Mesenchymal stem cell (in vitro differentiated cells and primary cell): Measurements from ENCODE around the gene CKB.

Experiments used
- DNase-seq: peaks from one replicate; pipeline ENCODE4 v3.0.0-alpha.2; 2013
- H2AFZ ChIP-seq: one replicate; pipeline ENCODE4 v1.6.1; 2013; ENCODE audit warnings: low read depth, mild to moderate bottlenecking, control low read depth, inconsistent platforms, low read length, moderate library complexity
- H2AK5ac ChIP-seq: 2 replicates; pipeline ENCODE4 v1.6.1; 2013; ENCODE audit warnings: low read length, moderate library complexity, mild to moderate bottlenecking, inconsistent platforms; ENCODE audit not compliant: severe bottlenecking
- H2BK120ac ChIP-seq: one replicate; pipeline ENCODE4 v1.6.1; 2013; ENCODE audit warnings: low read depth, mild to moderate bottlenecking, inconsistent platforms, low read length, moderate library complexity
- H2BK12ac ChIP-seq, 2 experiments: one replicate each; pipeline ENCODE4 v1.6.1; 2013; ENCODE audit warnings: inconsistent platforms in 2 of 2, low read length in 2 of 2, mild to moderate bottlenecking in 2 of 2, moderate library complexity in 2 of 2, control low read depth in 1 of 2
- H2BK15ac ChIP-seq: one replicate; pipeline ENCODE4 v1.6.1; 2013; ENCODE audit warnings: mild to moderate bottlenecking, low read depth, inconsistent platforms; ENCODE audit not compliant: poor library complexity, severe bottlenecking
- H2BK5ac ChIP-seq: 2 replicates; pipeline ENCODE4 v1.6.1; 2013; ENCODE audit warnings: low read depth, mild to moderate bottlenecking, low read length, control low read depth, inconsistent platforms; ENCODE audit not compliant: poor library complexity, severe bottlenecking
- H3K14ac ChIP-seq, 2 experiments: one replicate each; pipeline ENCODE4 v1.6.1; 2013; ENCODE audit warnings: inconsistent platforms in 2 of 2, low read length in 2 of 2, control low read depth in 1 of 2, mild to moderate bottlenecking in 1 of 2, moderate library complexity in 1 of 2
- H3K18ac ChIP-seq, 2 experiments: one replicate each; pipeline ENCODE4 v1.6.1; 2013; ENCODE audit warnings: inconsistent platforms in 2 of 2, low read length in 2 of 2, control low read depth in 1 of 2, low read depth in 1 of 2, mild to moderate bottlenecking in 1 of 2
- H3K23ac ChIP-seq, 2 experiments: one replicate each; pipeline ENCODE4 v1.6.1; 2013; ENCODE audit warnings: inconsistent platforms in 2 of 2, low read length in 2 of 2, mild to moderate bottlenecking in 2 of 2, moderate library complexity in 2 of 2, control low read depth in 1 of 2
- H3K27ac ChIP-seq: 2 replicates; pipeline ENCODE4 v1.5.1; 2013; ENCODE audit warnings: mild to moderate bottlenecking, moderate library complexity, low read length, control low read depth, inconsistent platforms; ENCODE audit not compliant: poor library complexity, severe bottlenecking
- H3K27me3 ChIP-seq, 2 experiments: 2 replicates each; pipeline versions ENCODE4 v1.6.1 to v1.7.0; 2013; ENCODE audit warnings: low read length in 2 of 2, mild to moderate bottlenecking in 2 of 2, moderate library complexity in 2 of 2, control low read depth in 1 of 2, inconsistent platforms in 1 of 2; ENCODE audit not compliant: control insufficient read depth in 1 of 2, insufficient read depth in 1 of 2
- H3K36me3 ChIP-seq, 2 experiments: 2 replicates each; pipeline versions ENCODE4 v1.6.1 to v1.7.0; 2013; ENCODE audit warnings: low read length in 2 of 2, control low read depth in 1 of 2, inconsistent platforms in 1 of 2, low read depth in 1 of 2, mild to moderate bottlenecking in 1 of 2; ENCODE audit not compliant: insufficient read depth in 2 of 2, control insufficient read depth in 1 of 2
- H3K4ac ChIP-seq, 2 experiments: one replicate each; pipeline ENCODE4 v1.6.1; 2013; ENCODE audit warnings: inconsistent platforms in 2 of 2, low read length in 2 of 2, mild to moderate bottlenecking in 2 of 2, moderate library complexity in 2 of 2, control low read depth in 1 of 2, low read depth in 1 of 2
- H3K4me1 ChIP-seq: 2 replicates; pipeline ENCODE4 v1.6.1; 2013; ENCODE audit warnings: low read depth, low read length, control low read depth; ENCODE audit not compliant: control insufficient read depth, insufficient read depth
- H3K4me2 ChIP-seq: 2 replicates; pipeline ENCODE4 v1.6.1; 2013; ENCODE audit warnings: low read length, mild to moderate bottlenecking, inconsistent platforms; ENCODE audit not compliant: poor library complexity, severe bottlenecking
- H3K4me3 ChIP-seq, 2 experiments: 2 replicates each; pipeline versions ENCODE4 v1.5.1 to v1.7.0; 2013; ENCODE audit warnings: low read length in 2 of 2, mild to moderate bottlenecking in 2 of 2, control low read depth in 1 of 2, low read depth in 1 of 2; ENCODE audit not compliant: insufficient read depth in 1 of 2
- H3K79me1 ChIP-seq: replicated peaks from 2 replicates; pipeline ENCODE4 v1.6.1; 2013; ENCODE audit warnings: mild to moderate bottlenecking, control low read depth, low read length, inconsistent platforms; ENCODE audit not compliant: poor library complexity, severe bottlenecking
- H3K9ac ChIP-seq: 2 replicates; pipeline ENCODE4 v1.7.0; 2013; ENCODE audit warnings: mild to moderate bottlenecking, low read length, moderate library complexity
- H3K9me3 ChIP-seq: 2 replicates; pipeline ENCODE4 v1.7.0; 2013; ENCODE audit warnings: mild to moderate bottlenecking, low read length; ENCODE audit not compliant: control insufficient read depth
- H4K8ac ChIP-seq: one replicate; pipeline ENCODE4 v1.6.1; 2013; ENCODE audit warnings: inconsistent platforms, mild to moderate bottlenecking, low read length, moderate library complexity
- H4K91ac ChIP-seq: one replicate; pipeline ENCODE4 v1.6.1; 2013; ENCODE audit warnings: mild to moderate bottlenecking, low read length, inconsistent platforms
- WGBS: methylation state at CpG from one replicate; pipeline ENCODE4 v1.1.7; 2013; ENCODE audit warnings: mixed read lengths; 5-methylcytosine and 5-hydroxymethylcytosine counted together

CKB gene

GRCh38 chr14:103507751-103508150 is 14.9 kb downstream of the CKB start:
- Histone ChIP-seq H3K4me1 (peaks cover 3% of the 10 kb centered on the region), H3K27me3 (no peaks in the 10 kb centered on the region), H3K9ac (no peak overlapping the region), H3K14ac (no peak overlapping the region), H3K4me2 (no peak overlapping the region), H3K4me3 (no peak overlapping the region), H4K8ac (no peak overlapping the region), H2AFZ (no peak overlapping the region), H3K36me3 (peaks cover 76 to 89% of the 10 kb centered on the region in 2 experiments), H4K91ac (no peak overlapping the region), H2BK12ac (no peak overlapping the region), H3K27ac (no peak overlapping the region), H3K18ac (no peak overlapping the region), H3K9me3 (no peaks in the 10 kb centered on the region), H2BK5ac (no peak overlapping the region), H3K4ac (no peak overlapping the region), H2BK15ac (no peak overlapping the region), H3K23ac (no peak overlapping the region), H3K79me1 (peaks cover 24% of the 10 kb centered on the region), H2BK120ac (no peak overlapping the region), H2AK5ac (no peak overlapping the region)
- WGBS = 94% methylated on average over 3 of the region's 3 CpGs
- no peak for DNase-seq

GRCh38 chr14:103504991-103505565 is 17.6 kb downstream of the CKB start:
- no peak overlapping the region for H2BK15ac ChIP-seq
- no peak overlapping the region for H3K4ac ChIP-seq
- H3K9me3 ChIP-seq = no peaks in the 10 kb centered on the region
- no peak overlapping the region for H4K91ac ChIP-seq
- H2AK5ac ChIP-seq = no peak overlapping the region
- 84% methylated on average over 8 of the region's 8 CpGs for WGBS
- no peak overlapping the region for H2BK120ac ChIP-seq
- no peak overlapping the region for H2BK5ac ChIP-seq
- peaks cover 75 to 93% of the 10 kb centered on the region in 2 experiments for H3K36me3 ChIP-seq
- H3K4me3 ChIP-seq = no peak overlapping the region
- DNase-seq = peak; percentile 22
- H3K4me2 ChIP-seq = no peak overlapping the region
- H4K8ac ChIP-seq = no peak overlapping the region
- H3K18ac ChIP-seq = no peak overlapping the region
- H2BK12ac ChIP-seq = no peak overlapping the region
- no peak overlapping the region for H3K23ac ChIP-seq
- no peak overlapping the region for H3K14ac ChIP-seq
- peaks cover 41% of the 10 kb centered on the region for H3K79me1 ChIP-seq
- peaks cover 2% of the 10 kb centered on the region for H3K4me1 ChIP-seq
- H2AFZ ChIP-seq = no peak overlapping the region
- no peak overlapping the region for H3K9ac ChIP-seq
- H3K27me3 ChIP-seq = no peaks in the 10 kb centered on the region
- no peak overlapping the region for H3K27ac ChIP-seq

GRCh38 chr14:103503296-103503695 is 19.3 kb downstream of the CKB start:
- Histone ChIP-seq H3K27me3 (no peaks in the 10 kb centered on the region), H3K79me1 (peaks cover 43% of the 10 kb centered on the region), H3K4me1 (peaks cover 4% of the 10 kb centered on the region), H3K9ac (peak overlapping the region; percentile 36), H4K8ac (no peak overlapping the region), H2BK120ac (no peak overlapping the region), H3K14ac (no peak overlapping the region), H3K4ac (no peak overlapping the region), H4K91ac (no peak overlapping the region), H3K4me2 (no peak overlapping the region), H2BK5ac (no peak overlapping the region), H2BK12ac (no peak overlapping the region), H3K9me3 (no peaks in the 10 kb centered on the region), H3K36me3 (peaks cover 61 to 91% of the 10 kb centered on the region in 2 experiments), H2BK15ac (no peak overlapping the region), H2AK5ac (no peak overlapping the region), H3K23ac (no peak overlapping the region), H3K4me3 (no peak overlapping the region), H3K27ac (no peak overlapping the region), H3K18ac (no peak overlapping the region), H2AFZ (no peak overlapping the region)
- DNase-seq = no peak
- WGBS = 97% methylated on average over 12 of the region's 12 CpGs

- Histone ChIP-seq H3K4me2 (no peak overlapping the region), H3K79me1 (peaks cover 43% of the 10 kb centered on the region), H3K9me3 (no peaks in the 10 kb centered on the region), H2AFZ (no peak overlapping the region), H2AK5ac (no peak overlapping the region), H2BK15ac (no peak overlapping the region), H3K27me3 (no peaks in the 10 kb centered on the region), H3K14ac (no peak overlapping the region), H2BK120ac (no peak overlapping the region), H2BK5ac (no peak overlapping the region), H3K18ac (no peak overlapping the region), H2BK12ac (no peak overlapping the region), H3K27ac (no peak overlapping the region), H3K4ac (no peak overlapping the region), H3K9ac (no peak overlapping the region), H3K36me3 (peaks cover 60 to 91% of the 10 kb centered on the region in 2 experiments), H4K91ac (no peak overlapping the region), H3K4me3 (no peak overlapping the region), H3K23ac (no peak overlapping the region), H4K8ac (no peak overlapping the region), H3K4me1 (peaks cover 4% of the 10 kb centered on the region)
- no peak for DNase-seq
- WGBS = over 99% methylated on average over 15 of the region's 18 CpGs
Measured at GRCh38 chr14:103502877-103503276, 19.8 kb downstream of the CKB start.
